Uterus (tissue), 4 donors: Measurements from ENCODE around the gene GATB. TPM values are rescaled to one million over a fixed set of nuclear protein-coding genes. Genes with fewer than 3 reads are reported as not detected.

Experiments
- DNase-seq, 2 donors: peaks; one replicate each; pipeline ENCODE4 v3.0.0-alpha.2; 2019 to 2020
- H3K27ac ChIP-seq, 2 donors: fragments of 200-600 bp; sonication (generic); 1 replicate in 1 of 2; 2 replicates in 1 of 2; pipeline ENCODE4 v1.5.1; 2016 to 2018
- H3K27me3 ChIP-seq, 2 donors: fragments of 200-600 bp; sonication (generic); one replicate each; pipeline ENCODE4 v1.5.1; 2018 to 2019; ENCODE audit warnings: control low read depth in 1 of 2
- H3K36me3 ChIP-seq, 2 donors: fragments of 200-600 bp; sonication (generic); one replicate each; pipeline ENCODE4 v1.5.1; 2019; ENCODE audit warnings: control low read depth in 1 of 2
- H3K4me1 ChIP-seq, 2 donors: fragments of 200-600 bp; sonication (generic); one replicate each; pipeline ENCODE4 v1.5.1; 2018 to 2019; ENCODE audit warnings: control low read depth in 1 of 2
- H3K4me3 ChIP-seq, 2 donors: fragments of 200-600 bp; sonication (generic); 1 replicate in 1 of 2; 2 replicates in 1 of 2; pipeline ENCODE4 v1.5.1; 2018 to 2019; ENCODE audit warnings: mild to moderate bottlenecking in 1 of 2
- H3K9me3 ChIP-seq, 2 donors: fragments of 200-600 bp; sonication (generic); one replicate each; pipeline ENCODE4 v1.5.1; 2019; ENCODE audit warnings: control low read depth in 1 of 2
- POLR2A ChIP-seq, 2 donors: fragments of 450-650 bp; IDR thresholded peaks; one replicate each; pipeline ENCODE4 v1.6.1; 2016; ENCODE audit warnings: antibody characterized with exemption in 2 of 2, mild to moderate bottlenecking in 1 of 2, moderate library complexity in 1 of 2
- intact Hi-C: fragments of 100-400 bp; cut with DNase I; formaldehyde crosslinking; loops from one replicate; pipeline ENCODE4 v1.15.1; 2023; ENCODE audit warnings: low total_unique reads
- total RNA-seq, 4 donors: library from RNA; depleted of rRNA in 3 of 4; stranded (reverse); fragments of >200 nt in 3 of 4; gene quantifications; one replicate each; pipeline versions ENCODE4 v1.1.0 to v1.2.4, GENCODE V29; 2014 to 2023
- TF ChIP-seq, protein P1 (sequence below), 4 experiments: fragments of 200-600 bp in 2 of 4; fragments of 450-650 bp in 2 of 4; sonication (generic) in 2 of 4; IDR thresholded peaks; one replicate each; pipeline ENCODE4 v1.5.1; 2016 to 2019; ENCODE audit warnings: antibody characterized with exemption in 4 of 4, mild to moderate bottlenecking in 2 of 4, moderate library complexity in 1 of 4
- donor health status: DM: yes; HTN: yes; CAD: no.

GATB gene
- total RNA-seq, 4 donors from 2014 or later: 2.8 to 31.5 (median 12.4) TPM

DNA sequence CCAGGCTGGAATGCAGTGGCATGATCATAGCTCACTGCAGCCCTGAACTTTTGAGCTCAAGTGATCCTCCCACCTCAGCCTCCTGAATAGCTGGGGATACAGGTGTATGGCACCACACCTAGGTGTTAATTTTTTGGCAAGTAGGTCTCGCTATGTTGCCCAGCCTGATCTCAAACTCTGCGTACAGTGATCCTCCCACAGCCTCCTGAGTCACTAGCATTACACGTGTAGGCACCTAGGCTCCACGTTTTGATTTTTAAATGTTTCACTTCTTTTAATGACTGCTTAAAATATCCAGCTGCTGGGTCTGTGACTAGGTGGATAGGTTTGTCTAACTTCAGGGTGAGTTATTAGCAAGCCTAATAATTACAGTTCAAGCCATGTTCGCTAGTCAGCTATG is 44.5 kb downstream of the GATB start:
- intact Hi-C loops: no loop called here
- H3K9me3 ChIP-seq: no peaks in the 10 kb centered on the region
- no peaks in the 10 kb centered on the region for H3K4me1 ChIP-seq
- H3K27ac ChIP-seq: no peak overlapping the region
- DNase-seq: no peak
- H3K36me3 ChIP-seq: no peaks in the 10 kb centered on the region
- TF ChIP-seq, protein P1, sequence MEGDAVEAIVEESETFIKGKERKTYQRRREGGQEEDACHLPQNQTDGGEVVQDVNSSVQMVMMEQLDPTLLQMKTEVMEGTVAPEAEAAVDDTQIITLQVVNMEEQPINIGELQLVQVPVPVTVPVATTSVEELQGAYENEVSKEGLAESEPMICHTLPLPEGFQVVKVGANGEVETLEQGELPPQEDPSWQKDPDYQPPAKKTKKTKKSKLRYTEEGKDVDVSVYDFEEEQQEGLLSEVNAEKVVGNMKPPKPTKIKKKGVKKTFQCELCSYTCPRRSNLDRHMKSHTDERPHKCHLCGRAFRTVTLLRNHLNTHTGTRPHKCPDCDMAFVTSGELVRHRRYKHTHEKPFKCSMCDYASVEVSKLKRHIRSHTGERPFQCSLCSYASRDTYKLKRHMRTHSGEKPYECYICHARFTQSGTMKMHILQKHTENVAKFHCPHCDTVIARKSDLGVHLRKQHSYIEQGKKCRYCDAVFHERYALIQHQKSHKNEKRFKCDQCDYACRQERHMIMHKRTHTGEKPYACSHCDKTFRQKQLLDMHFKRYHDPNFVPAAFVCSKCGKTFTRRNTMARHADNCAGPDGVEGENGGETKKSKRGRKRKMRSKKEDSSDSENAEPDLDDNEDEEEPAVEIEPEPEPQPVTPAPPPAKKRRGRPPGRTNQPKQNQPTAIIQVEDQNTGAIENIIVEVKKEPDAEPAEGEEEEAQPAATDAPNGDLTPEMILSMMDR (IDR thresholded peaks at IDR 0.05): no peak
- no peak for TF ChIP-seq POLR2A (IDR thresholded peaks at IDR 0.05)
- no peak overlapping the region for H3K4me3 ChIP-seq
- no peaks in the 10 kb centered on the region for H3K27me3 ChIP-seq

- no peak for DNase-seq
- Histone ChIP-seq H3K27me3 (no peaks in the 10 kb centered on the region), H3K27ac (no peak overlapping the region), H3K9me3 (no peaks in the 10 kb centered on the region), H3K36me3 (no peaks in the 10 kb centered on the region), H3K4me3 (no peak overlapping the region), H3K4me1 (no peaks in the 10 kb centered on the region)
- intact Hi-C loops: no loop called here
- no peak for TF ChIP-seq POLR2A (IDR thresholded peaks at IDR 0.05)
- TF ChIP-seq, protein P1 (IDR thresholded peaks at IDR 0.05): no peak
Observed at GRCh38 chr4:151715881-151716280, 44.9 kb downstream of the GATB start.

DNA sequence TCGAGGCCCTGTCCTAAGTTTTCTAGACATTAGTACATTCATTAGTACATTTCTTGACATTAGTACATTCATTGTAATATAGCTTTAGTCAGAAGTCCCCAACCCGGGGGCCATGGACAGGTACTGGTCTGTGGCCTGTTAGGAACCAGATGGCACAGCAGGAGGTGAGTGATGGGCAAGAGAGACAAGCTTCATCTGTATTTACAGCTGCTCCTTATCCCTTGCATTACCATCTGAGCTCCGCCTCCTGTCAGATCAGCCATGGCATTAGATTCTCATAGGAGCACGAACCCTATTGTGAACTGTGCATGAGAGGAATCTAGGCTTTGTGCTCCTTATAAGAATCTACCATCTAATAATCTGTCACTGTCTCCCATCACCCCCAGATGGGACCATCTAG is 48.0 kb downstream of the GATB start:
- intact Hi-C loops: no loop called here
- TF ChIP-seq, protein P1 (IDR thresholded peaks at IDR 0.05): no peak
- no peak for TF ChIP-seq POLR2A (IDR thresholded peaks at IDR 0.05)
- H3K36me3 ChIP-seq: no peaks in the 10 kb centered on the region

DNA sequence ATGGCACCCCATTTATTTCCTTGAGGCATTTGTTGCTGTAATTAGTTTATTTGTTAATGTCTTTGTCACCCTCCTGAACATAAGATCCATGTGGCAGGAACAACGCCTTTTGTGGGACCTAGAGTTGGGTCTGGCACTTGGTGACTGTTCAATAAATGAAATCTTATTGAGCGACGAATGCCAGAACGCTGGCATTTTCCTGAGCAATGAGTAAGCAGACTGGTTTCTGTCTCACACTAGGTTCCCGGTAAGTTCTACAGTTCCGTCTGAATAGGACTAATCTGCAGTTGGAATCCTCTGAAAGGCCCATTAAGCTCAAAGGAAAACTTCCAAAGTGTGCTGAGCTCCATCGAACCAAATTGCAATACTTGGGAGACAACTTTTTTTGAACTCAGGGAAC is 49.2 kb downstream of the GATB start:
- no peak for DNase-seq
- Histone ChIP-seq H3K4me1 (no peaks in the 10 kb centered on the region), H3K27ac (no peak overlapping the region), H3K36me3 (no peaks in the 10 kb centered on the region), H3K9me3 (no peaks in the 10 kb centered on the region), H3K27me3 (no peaks in the 10 kb centered on the region), H3K4me3 (no peak overlapping the region)
- intact Hi-C loops: no loop called here
- TF ChIP-seq, protein P1 (IDR thresholded peaks at IDR 0.05): no peak
- TF ChIP-seq POLR2A (IDR thresholded peaks at IDR 0.05): no peak

More for the DNA sequence above, 48.0 kb downstream of the GATB start:
- Histone ChIP-seq H3K4me3 (no peak overlapping the region), H3K4me1 (no peaks in the 10 kb centered on the region), H3K27me3 (no peaks in the 10 kb centered on the region), H3K27ac (no peak overlapping the region), H3K9me3 (no peaks in the 10 kb centered on the region)
- DNase-seq: no peak

GRCh38 chr4:151709587-151709986 is 51.2 kb downstream of the GATB start:
- no peak for DNase-seq
- intact Hi-C loops: no loop called here
- Histone ChIP-seq H3K27me3 (no peaks in the 10 kb centered on the region), H3K4me3 (no peak overlapping the region), H3K36me3 (no peaks in the 10 kb centered on the region), H3K4me1 (no peaks in the 10 kb centered on the region), H3K27ac (no peak overlapping the region), H3K9me3 (no peaks in the 10 kb centered on the region)
- TF ChIP-seq, protein P1 (IDR thresholded peaks at IDR 0.05): no peak
- TF ChIP-seq POLR2A (IDR thresholded peaks at IDR 0.05): no peak
